ENCODE measurements around the gene HPCA. TPM values are rescaled to one million over a fixed set of nuclear protein-coding genes. Genes with fewer than 3 reads are reported as not detected.

HPCA gene
- total and polyA plus RNA-seq, 2 donors (not counting 1 experiment from before 2014, with no cell fraction given) = 0.33 TPM; not detected in 1

- Histone ChIP-seq H3K27me3 (ENCODE audit: control insufficient read depth, insufficient read depth, low read length) (no peaks in the 10 kb centered on the region), H3K9ac (ENCODE audit: insufficient read depth, low read length) (no peak overlapping the region), H3K9me3 (ENCODE audit: control insufficient read depth, insufficient read depth, low read depth, low read length) (no peaks in the 10 kb centered on the region), H3K4me1 (ENCODE audit: control insufficient read depth, extremely low read depth, insufficient read depth, low read length) (no peaks in the 10 kb centered on the region), H4K20me1 (ENCODE audit: control insufficient read depth, extremely low read depth, insufficient read depth, low read length) (no peaks in the 10 kb centered on the region), H3K36me3 (ENCODE audit: control insufficient read depth, insufficient read depth, low read length) (no peaks in the 10 kb centered on the region), H3K27ac (ENCODE audit: insufficient read depth, low read length) (no peak overlapping the region), H3K4me2 (ENCODE audit: extremely low read depth, insufficient read depth, low read length) (no peak overlapping the region), H3K79me2 (ENCODE audit: control insufficient read depth, insufficient read depth, low read length) (no peaks in the 10 kb centered on the region), H3K4me3 (replicated peaks in 1 of 4; ENCODE audit: control extremely low read depth in 1 of 4, insufficient read depth in 1 of 4, low read depth in 3 of 4, low read length in 4 of 4) (no peak overlapping the region), H2AFZ (ENCODE audit: low read length) (no peak overlapping the region)
- TF ChIP-seq EZH2 (IDR thresholded peaks at IDR 0.05; ENCODE audit: low read length, missing control alignments) = no peak
- TF ChIP-seq, protein P1, sequence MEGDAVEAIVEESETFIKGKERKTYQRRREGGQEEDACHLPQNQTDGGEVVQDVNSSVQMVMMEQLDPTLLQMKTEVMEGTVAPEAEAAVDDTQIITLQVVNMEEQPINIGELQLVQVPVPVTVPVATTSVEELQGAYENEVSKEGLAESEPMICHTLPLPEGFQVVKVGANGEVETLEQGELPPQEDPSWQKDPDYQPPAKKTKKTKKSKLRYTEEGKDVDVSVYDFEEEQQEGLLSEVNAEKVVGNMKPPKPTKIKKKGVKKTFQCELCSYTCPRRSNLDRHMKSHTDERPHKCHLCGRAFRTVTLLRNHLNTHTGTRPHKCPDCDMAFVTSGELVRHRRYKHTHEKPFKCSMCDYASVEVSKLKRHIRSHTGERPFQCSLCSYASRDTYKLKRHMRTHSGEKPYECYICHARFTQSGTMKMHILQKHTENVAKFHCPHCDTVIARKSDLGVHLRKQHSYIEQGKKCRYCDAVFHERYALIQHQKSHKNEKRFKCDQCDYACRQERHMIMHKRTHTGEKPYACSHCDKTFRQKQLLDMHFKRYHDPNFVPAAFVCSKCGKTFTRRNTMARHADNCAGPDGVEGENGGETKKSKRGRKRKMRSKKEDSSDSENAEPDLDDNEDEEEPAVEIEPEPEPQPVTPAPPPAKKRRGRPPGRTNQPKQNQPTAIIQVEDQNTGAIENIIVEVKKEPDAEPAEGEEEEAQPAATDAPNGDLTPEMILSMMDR (conservative IDR thresholded peaks at IDR 0.05 in 1 of 2, IDR thresholded peaks at IDR 0.05 in 1 of 2; ENCODE audit: low read depth in 1 of 2, low read length in 2 of 2) = no peak
- no peak for DNase-seq (ENCODE audit: low read depth in 2 of 2)
Measured at GRCh38 chr1:32898056-32898455, 11.8 kb downstream of the HPCA start.

DNA sequence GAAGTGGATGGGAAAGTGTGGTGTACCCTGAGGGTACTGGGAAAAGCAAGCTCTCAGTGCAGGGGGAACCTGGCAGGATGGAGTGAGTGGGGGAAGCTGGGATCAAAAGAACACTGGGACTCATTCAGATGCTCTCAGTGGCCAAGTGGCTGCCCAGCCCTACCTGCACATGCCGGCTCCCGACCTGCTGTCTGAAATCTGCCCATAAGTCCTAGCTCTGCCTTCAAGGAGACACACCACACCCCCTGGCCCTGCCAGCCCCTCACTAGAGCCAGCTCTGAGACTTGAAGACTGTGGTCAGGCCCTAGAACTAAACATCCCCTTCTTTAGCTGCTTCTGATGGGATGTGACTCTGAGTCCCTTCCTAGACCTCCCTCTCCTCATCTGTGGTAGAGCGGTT lies 12.7 kb downstream of the HPCA start:
- no peak overlapping the region for H3K27ac ChIP-seq (ENCODE audit: insufficient read depth, low read length)

DNA sequence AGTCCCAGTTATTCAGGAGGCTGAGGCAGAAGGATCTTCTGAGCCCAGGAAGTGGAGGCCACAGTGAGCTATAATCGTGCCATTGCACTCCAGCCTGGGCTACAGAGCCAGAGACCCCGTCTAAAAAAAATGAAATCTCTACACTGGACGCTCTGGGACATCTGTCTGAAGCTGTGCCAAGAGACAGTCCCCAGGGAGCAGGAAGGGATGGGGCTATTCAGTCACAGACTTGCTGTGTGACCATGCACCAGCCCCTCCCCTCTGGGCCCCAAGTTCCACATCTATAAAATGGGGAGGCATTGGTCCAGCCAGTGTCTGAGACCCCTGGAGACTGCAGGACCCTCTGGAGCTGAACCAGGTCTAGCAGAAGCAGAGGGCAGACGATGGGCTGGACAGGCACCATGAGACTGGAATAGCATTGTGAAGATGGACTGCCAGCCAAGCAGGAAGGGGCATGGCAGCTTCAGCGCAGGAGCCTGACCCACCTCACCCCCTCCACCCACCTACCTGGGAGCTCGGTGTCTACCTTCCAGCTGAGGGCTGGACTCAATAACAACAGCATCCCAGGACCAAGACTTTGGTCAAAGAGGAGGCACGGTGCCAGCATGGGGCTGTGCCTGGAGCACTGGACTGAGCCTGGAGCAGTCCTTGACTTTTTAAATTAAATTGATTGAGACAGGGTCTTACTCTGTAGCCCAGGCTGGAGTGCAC lies 13.4 kb downstream of the HPCA start:
- H3K4me1 ChIP-seq (ENCODE audit: control insufficient read depth, extremely low read depth, insufficient read depth, low read length) = no peaks in the 10 kb centered on the region
- H3K27ac ChIP-seq (ENCODE audit: insufficient read depth, low read length) = no peak overlapping the region
- no peak overlapping the region for H3K4me2 ChIP-seq (ENCODE audit: extremely low read depth, insufficient read depth, low read length)
- no peaks in the 10 kb centered on the region for H3K79me2 ChIP-seq (ENCODE audit: control insufficient read depth, insufficient read depth, low read length)
- H4K20me1 ChIP-seq (ENCODE audit: control insufficient read depth, extremely low read depth, insufficient read depth, low read length) = no peaks in the 10 kb centered on the region
- H3K4me3 ChIP-seq (replicated peaks in 1 of 4; ENCODE audit: control extremely low read depth in 1 of 4, insufficient read depth in 1 of 4, low read depth in 3 of 4, low read length in 4 of 4) = no peak overlapping the region
- no peaks in the 10 kb centered on the region for H3K9me3 ChIP-seq (ENCODE audit: control insufficient read depth, insufficient read depth, low read depth, low read length)
- no peak for DNase-seq (ENCODE audit: low read depth in 2 of 2)
- no peaks in the 10 kb centered on the region for H3K36me3 ChIP-seq (ENCODE audit: control insufficient read depth, insufficient read depth, low read length)
- no peaks in the 10 kb centered on the region for H3K27me3 ChIP-seq (ENCODE audit: control insufficient read depth, insufficient read depth, low read length)
- no peak overlapping the region for H2AFZ ChIP-seq (ENCODE audit: low read length)
- TF ChIP-seq, protein P1 (conservative IDR thresholded peaks at IDR 0.05 in 1 of 2, IDR thresholded peaks at IDR 0.05 in 1 of 2; ENCODE audit: low read depth in 1 of 2, low read length in 2 of 2) = no peak
- TF ChIP-seq EZH2 (IDR thresholded peaks at IDR 0.05; ENCODE audit: low read length, missing control alignments) = no peak
- H3K9ac ChIP-seq (ENCODE audit: insufficient read depth, low read length) = no peak overlapping the region

More for the DNA sequence above, 12.7 kb downstream of the HPCA start:
- Histone ChIP-seq H3K79me2 (ENCODE audit: control insufficient read depth, insufficient read depth, low read length) (no peaks in the 10 kb centered on the region), H3K36me3 (ENCODE audit: control insufficient read depth, insufficient read depth, low read length) (no peaks in the 10 kb centered on the region), H3K4me2 (ENCODE audit: extremely low read depth, insufficient read depth, low read length) (no peak overlapping the region), H3K9ac (ENCODE audit: insufficient read depth, low read length) (no peak overlapping the region), H3K9me3 (ENCODE audit: control insufficient read depth, insufficient read depth, low read depth, low read length) (no peaks in the 10 kb centered on the region), H3K27me3 (ENCODE audit: control insufficient read depth, insufficient read depth, low read length) (no peaks in the 10 kb centered on the region), H2AFZ (ENCODE audit: low read length) (no peak overlapping the region), H3K4me3 (replicated peaks in 1 of 4; ENCODE audit: control extremely low read depth in 1 of 4, insufficient read depth in 1 of 4, low read depth in 3 of 4, low read length in 4 of 4) (no peak overlapping the region), H3K4me1 (ENCODE audit: control insufficient read depth, extremely low read depth, insufficient read depth, low read length) (no peaks in the 10 kb centered on the region), H4K20me1 (ENCODE audit: control insufficient read depth, extremely low read depth, insufficient read depth, low read length) (no peaks in the 10 kb centered on the region)
- TF ChIP-seq, protein P1 (conservative IDR thresholded peaks at IDR 0.05 in 1 of 2, IDR thresholded peaks at IDR 0.05 in 1 of 2; ENCODE audit: low read depth in 1 of 2, low read length in 2 of 2) = no peak
- no peak for TF ChIP-seq EZH2 (IDR thresholded peaks at IDR 0.05; ENCODE audit: low read length, missing control alignments)
- DNase-seq (ENCODE audit: low read depth in 2 of 2) = no peak
